HEK293 (cell line): ENCODE results near the gene NSD1.

Experiments
- CTCF ChIP-seq: fragments of 450-650 bp; formaldehyde crosslinking; IDR thresholded peaks from 2 replicates; pipeline ENCODE4 v1.5.1; 2016; ENCODE audit warnings: missing biosample characterization, missing genetic modification characterization
- HOXA7 ChIP-seq: sonication (generic); formaldehyde crosslinking; IDR thresholded peaks from 2 replicates; pipeline ENCODE4 v1.8.1; 2022; ENCODE audit warnings: missing genetic modification reagents, borderline replicate concordance
- KLF16 ChIP-seq: fragments of 450-650 bp; formaldehyde crosslinking; IDR thresholded peaks from 2 replicates; pipeline ENCODE4 v1.5.1; 2017; ENCODE audit warnings: missing biosample characterization, missing genetic modification characterization
- SALL2 ChIP-seq: fragments of 450-650 bp; formaldehyde crosslinking; IDR thresholded peaks from 2 replicates; pipeline ENCODE4 v1.5.0; 2017; ENCODE audit warnings: missing biosample characterization, mild to moderate bottlenecking, missing genetic modification characterization, borderline replicate concordance
- TCF7L2 ChIP-seq: IDR thresholded peaks from 2 replicates; pipeline ENCODE4 v1.6.1; 2011; ENCODE audit warnings: low read depth, mild to moderate bottlenecking, inconsistent platforms, low read length, moderate library complexity, borderline replicate concordance
- TRIM28 ChIP-seq: IDR thresholded peaks from 2 replicates; pipeline ENCODE4 v1.6.1; 2011; ENCODE audit warnings: low read length, control low read depth, borderline replicate concordance
- ZNF248 ChIP-seq: fragments of 450-650 bp; formaldehyde crosslinking; IDR thresholded peaks from 2 replicates; pipeline ENCODE4 v1.5.1; 2017; ENCODE audit warnings: missing biosample characterization, missing genetic modification characterization
- ZNF274 ChIP-seq, 2 experiments: fragments of 200-500 bp in 1 of 2; fragments of 450-650 bp in 1 of 2; sonication (Bioruptor generic) in 1 of 2; formaldehyde crosslinking in 1 of 2; IDR thresholded peaks; 2 replicates each; pipeline versions ENCODE4 v1.5.1 to v1.6.1; 2014 to 2016; ENCODE audit warnings: borderline replicate concordance in 1 of 2, inconsistent platforms in 1 of 2, low read length in 1 of 2, missing biosample characterization in 1 of 2, missing genetic modification characterization in 1 of 2
- ZNF654 ChIP-seq: fragments of 450-650 bp; formaldehyde crosslinking; IDR thresholded peaks from 2 replicates; pipeline ENCODE4 v1.5.1; 2016; ENCODE audit warnings: low read depth, missing biosample characterization, missing genetic modification characterization
- ZNF670 ChIP-seq: fragments of 450-650 bp; formaldehyde crosslinking; IDR thresholded peaks from 2 replicates; pipeline ENCODE4 v1.5.1; 2016; ENCODE audit warnings: missing biosample characterization, missing genetic modification characterization, low read depth
- ZSCAN16 ChIP-seq: fragments of 450-650 bp; formaldehyde crosslinking; IDR thresholded peaks from 2 replicates; pipeline ENCODE4 v1.5.1; 2016; ENCODE audit warnings: missing biosample characterization, missing genetic modification characterization

GRCh38 chr5:177310757-177311391 lies 177.3 kb downstream of the NSD1 start:
- no peak for TF ChIP-seq CTCF (tag by site-specific recombination)
- no peak for TF ChIP-seq TCF7L2
- no peak for TF ChIP-seq ZNF248 (tag by site-specific recombination)
- TF ChIP-seq SALL2 (tag by site-specific recombination): no peak
- no peak for TF ChIP-seq ZNF670 (tag by site-specific recombination)
- TF ChIP-seq ZNF274 (IDR thresholded peaks at IDR 0.05; ENCODE audit: low read length): no peak
- TF ChIP-seq ZNF274 (tag by site-specific recombination; IDR thresholded peaks at IDR 0.05; ENCODE audit: borderline replicate concordance): no peak
- TF ChIP-seq HOXA7 (CRISPR knock-in tag): no peak
- no peak for TF ChIP-seq TRIM28
- no peak for TF ChIP-seq ZSCAN16 (tag by site-specific recombination)
- TF ChIP-seq KLF16 (tag by site-specific recombination): no peak
- no peak for TF ChIP-seq ZNF654 (tag by site-specific recombination)
